ENCODE results near the gene LBX2.
"Not testable (repeated sequence)": the region's sequence is repeated elsewhere in the genome, so short reads cannot be mapped to it uniquely, and the experiment has no call there.

LBX2 gene

GRCh38 chr2:74503506-74504475, 4.4 kb upstream of the LBX2 start:
- DNase-seq = no peak

- DNase-seq = no peak
These were observed 3.5 kb upstream of the LBX2 start for GRCh38 chr2:74502720-74503505.

GRCh38 chr2:74502147-74502719, 2.8 kb upstream of the LBX2 start:
- no peak for DNase-seq

- no peak for DNase-seq
These were observed 2.1 kb upstream of the LBX2 start for GRCh38 chr2:74501335-74502071.

GRCh38 chr2:74500578-74500946, 1.2 kb upstream of the LBX2 start:
- no peak for DNase-seq

- no peak for DNase-seq
These were observed 656 bp upstream of the LBX2 start for GRCh38 chr2:74499940-74500577.

- no peak for DNase-seq
These were observed 720 bp downstream of the LBX2 start for GRCh38 chr2:74498500-74499266.

GRCh38 chr2:74497777-74498499, 1.5 kb downstream of the LBX2 start:
- DNase-seq = no peak

GRCh38 chr2:74496997-74497776, 2.2 kb downstream of the LBX2 start:
- DNase-seq = no peak

GRCh38 chr2:74495440-74495839, 4.0 kb downstream of the LBX2 start:
- DNase-seq = no peak

- DNase-seq = no peak
These were observed 5.9 kb downstream of the LBX2 start for GRCh38 chr2:74493546-74493945.

- DNase-seq = no peak
These were observed 7.5 kb downstream of the LBX2 start for GRCh38 chr2:74491648-74492544.

- no peak for DNase-seq
These were observed 9.5 kb downstream of the LBX2 start for GRCh38 chr2:74489906-74490305.

- DNase-seq = no peak
These were observed 10.5 kb downstream of the LBX2 start for GRCh38 chr2:74488643-74489481.

- no peak for DNase-seq
These were observed 13.3 kb downstream of the LBX2 start for GRCh38 chr2:74486141-74486540.

GRCh38 chr2:74483675-74484164, 15.7 kb downstream of the LBX2 start:
- DNase-seq = not testable (repeated sequence)

- peak; percentile 96 for DNase-seq
These were observed 16.4 kb downstream of the LBX2 start, which contains the start of the genes CCDC142 and TTC31 for GRCh38 chr2:74482801-74483674. TSS of gene CCDC142 (minus strand) at chr2:74482998. CDS start at chr2:74482837, 161 bp downstream. TSS of gene TTC31 (plus strand) at chr2:74483081. CDS start at chr2:74483096, 15 bp downstream.
